MM.1S (cell line): Measurements from ENCODE around the gene COBL.

Source experiments
- DNase-seq: peaks from one replicate; pipeline ENCODE4 v3.0.0-alpha.2; 2015
- H2AFZ ChIP-seq: fragments of 300-600 bp; sonication (generic); 2 replicates; pipeline ENCODE4 v1.6.0; 2016; ENCODE audit warnings: antibody characterized with exemption, low read length
- H3F3A ChIP-seq: fragments of 300-600 bp; sonication (generic); 2 replicates; pipeline ENCODE4 v1.6.1; 2016; ENCODE audit warnings: mild to moderate bottlenecking, antibody characterized with exemption, low read length, moderate library complexity, mixed read lengths; ENCODE audit not compliant: insufficient read depth
- H3K27ac ChIP-seq: fragments of 300-600 bp; sonication (generic); 2 replicates; pipeline ENCODE4 v1.5.1; 2016; ENCODE audit warnings: mild to moderate bottlenecking, low read length
- H3K27me3 ChIP-seq: fragments of 300-600 bp; sonication (generic); replicated peaks from 2 replicates; pipeline ENCODE4 v1.6.0; 2016; ENCODE audit warnings: low read length; ENCODE audit not compliant: insufficient read depth
- H3K36me3 ChIP-seq: fragments of 300-600 bp; sonication (generic); replicated peaks from 2 replicates; pipeline ENCODE4 v1.6.1; 2016; ENCODE audit warnings: mild to moderate bottlenecking, low read length, mixed read lengths; ENCODE audit not compliant: insufficient read depth
- H3K4me1 ChIP-seq: fragments of 300-600 bp; sonication (generic); 2 replicates; pipeline ENCODE4 v1.6.1; 2016; ENCODE audit warnings: low read length, mixed read lengths
- H3K4me2 ChIP-seq: fragments of 300-600 bp; sonication (generic); 2 replicates; pipeline ENCODE4 v1.6.0; 2016; ENCODE audit warnings: low read depth, low read length
- H3K4me3 ChIP-seq: fragments of 300-600 bp; sonication (generic); 2 replicates; pipeline ENCODE4 v1.5.1; 2016; ENCODE audit warnings: low read length, mixed read lengths
- H3K79me2 ChIP-seq: fragments of 300-600 bp; sonication (generic); 2 replicates; pipeline ENCODE4 v1.6.1; 2016; ENCODE audit warnings: mixed run types, low read length, mixed read lengths
- H3K9ac ChIP-seq: fragments of 300-600 bp; sonication (generic); 2 replicates; pipeline ENCODE4 v1.6.1; 2016; ENCODE audit warnings: low read length, mixed read lengths
- H3K9me2 ChIP-seq: fragments of 300-600 bp; sonication (generic); replicated peaks from 2 replicates; pipeline ENCODE4 v1.6.1; 2016; ENCODE audit warnings: mild to moderate bottlenecking, low read length, mixed read lengths; ENCODE audit not compliant: insufficient read depth
- H3K9me3 ChIP-seq: fragments of 300-600 bp; sonication (generic); replicated peaks from 2 replicates; pipeline ENCODE4 v1.6.1; 2016; ENCODE audit warnings: mild to moderate bottlenecking, low read length, mixed read lengths; ENCODE audit not compliant: insufficient read depth
- H4K20me1 ChIP-seq: fragments of 300-600 bp; sonication (generic); 2 replicates; pipeline ENCODE4 v1.6.1; 2016; ENCODE audit warnings: mild to moderate bottlenecking, low read length, moderate library complexity, mixed read lengths; ENCODE audit not compliant: insufficient read depth
- EZH2 ChIP-seq: fragments of 300-600 bp; sonication (generic); optimal IDR thresholded peaks from 2 replicates; pipeline ENCODE3; 2017; ENCODE audit warnings: low read depth, mild to moderate bottlenecking, antibody characterized with exemption, low read length, mixed read lengths
- EZH2phosphoT487 ChIP-seq: fragments of 300-600 bp; sonication (generic); IDR thresholded peaks from 2 replicates; pipeline ENCODE4 v1.6.1; 2018; ENCODE audit warnings: antibody characterized with exemption, low read length
- TF ChIP-seq, protein P1 (sequence below): fragments of 300-600 bp; sonication (generic); IDR thresholded peaks from 2 replicates; pipeline ENCODE4 v1.5.1; 2016; ENCODE audit warnings: antibody characterized with exemption, low read length, mixed read lengths

COBL gene

DNA sequence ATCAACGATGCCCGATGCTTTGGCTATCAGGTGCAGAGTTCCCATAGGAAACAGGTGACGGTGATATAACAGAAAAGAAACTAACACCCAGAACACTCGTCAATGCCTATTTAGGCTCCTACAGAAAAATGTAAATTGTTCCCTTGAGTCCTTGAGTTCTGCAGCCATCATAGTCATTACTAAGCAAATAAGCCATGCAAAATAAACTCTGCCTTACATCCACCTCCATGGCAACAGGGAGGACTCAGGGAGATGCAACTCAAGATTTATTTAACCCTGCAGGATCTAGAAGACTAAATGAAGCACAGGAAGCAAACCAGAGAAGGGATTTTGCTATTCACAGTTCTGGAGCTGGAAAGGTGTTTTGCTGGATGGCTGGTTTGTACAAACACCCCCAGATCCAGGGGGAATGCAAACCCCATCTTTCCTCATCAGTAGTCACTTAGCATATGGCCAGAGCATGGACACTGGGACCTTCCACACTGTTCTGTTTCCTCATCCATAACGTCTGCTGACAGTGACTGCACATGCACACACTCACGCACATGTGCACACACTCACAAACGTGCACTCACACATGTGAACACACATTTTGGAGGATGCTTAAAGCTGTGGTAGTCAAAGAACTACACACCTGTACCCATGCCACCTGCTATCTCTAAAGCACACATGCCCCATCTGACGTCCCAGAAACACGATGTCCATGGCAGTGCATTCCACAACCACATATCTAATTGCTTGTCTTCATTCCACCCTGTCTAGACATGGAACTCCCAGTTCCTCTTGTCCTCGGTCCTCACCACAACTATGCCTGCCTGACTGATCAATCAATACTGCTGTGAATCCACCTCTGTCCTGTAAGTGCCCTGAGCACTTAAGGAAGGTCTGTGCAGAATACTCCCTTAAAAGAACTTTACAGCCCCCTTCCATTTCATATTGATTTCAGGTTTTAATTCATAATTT, 178.2 kb downstream of the COBL start:
- H3K9me2 ChIP-seq, result no peaks in the 10 kb centered on the region
- no peak overlapping the region for H3K4me2 ChIP-seq
- no peak overlapping the region for H2AFZ ChIP-seq
- H3K27me3 ChIP-seq, result no peaks in the 10 kb centered on the region
- H3K79me2 ChIP-seq, result no peaks in the 10 kb centered on the region
- H3F3A ChIP-seq, result no peaks in the 10 kb centered on the region
- H3K9ac ChIP-seq, result no peak overlapping the region
- H3K36me3 ChIP-seq, result no peaks in the 10 kb centered on the region
- no peaks in the 10 kb centered on the region for H3K9me3 ChIP-seq
- H4K20me1 ChIP-seq, result no peaks in the 10 kb centered on the region
- TF ChIP-seq, protein P1, sequence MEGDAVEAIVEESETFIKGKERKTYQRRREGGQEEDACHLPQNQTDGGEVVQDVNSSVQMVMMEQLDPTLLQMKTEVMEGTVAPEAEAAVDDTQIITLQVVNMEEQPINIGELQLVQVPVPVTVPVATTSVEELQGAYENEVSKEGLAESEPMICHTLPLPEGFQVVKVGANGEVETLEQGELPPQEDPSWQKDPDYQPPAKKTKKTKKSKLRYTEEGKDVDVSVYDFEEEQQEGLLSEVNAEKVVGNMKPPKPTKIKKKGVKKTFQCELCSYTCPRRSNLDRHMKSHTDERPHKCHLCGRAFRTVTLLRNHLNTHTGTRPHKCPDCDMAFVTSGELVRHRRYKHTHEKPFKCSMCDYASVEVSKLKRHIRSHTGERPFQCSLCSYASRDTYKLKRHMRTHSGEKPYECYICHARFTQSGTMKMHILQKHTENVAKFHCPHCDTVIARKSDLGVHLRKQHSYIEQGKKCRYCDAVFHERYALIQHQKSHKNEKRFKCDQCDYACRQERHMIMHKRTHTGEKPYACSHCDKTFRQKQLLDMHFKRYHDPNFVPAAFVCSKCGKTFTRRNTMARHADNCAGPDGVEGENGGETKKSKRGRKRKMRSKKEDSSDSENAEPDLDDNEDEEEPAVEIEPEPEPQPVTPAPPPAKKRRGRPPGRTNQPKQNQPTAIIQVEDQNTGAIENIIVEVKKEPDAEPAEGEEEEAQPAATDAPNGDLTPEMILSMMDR, result no peak
- TF ChIP-seq EZH2phosphoT487 (no peak), EZH2 (no peak)
- H3K4me3 ChIP-seq, result no peak overlapping the region
- no peak overlapping the region for H3K27ac ChIP-seq
- H3K4me1 ChIP-seq, result no peaks in the 10 kb centered on the region
- no peak for DNase-seq

DNA sequence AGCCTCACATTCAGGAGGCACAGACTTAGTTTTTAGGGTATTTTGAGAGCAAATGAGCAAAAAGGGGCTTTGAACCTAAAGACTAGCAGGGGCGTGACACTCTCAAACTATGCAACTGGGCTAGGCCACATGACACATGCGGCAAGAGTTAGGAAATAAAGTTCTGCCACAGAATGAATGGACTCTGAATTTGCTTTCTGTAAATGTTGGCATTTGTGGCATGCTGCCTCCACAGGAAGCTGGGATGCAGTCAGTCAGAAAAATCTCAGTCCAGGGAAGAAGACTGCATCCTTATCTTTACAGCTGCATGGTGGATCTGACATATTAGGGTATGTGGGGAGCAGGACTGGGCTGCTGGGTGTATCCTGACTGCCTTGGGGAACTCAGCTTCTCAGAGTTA, 181.0 kb downstream of the COBL start:
- H3K36me3 ChIP-seq, result no peaks in the 10 kb centered on the region
- no peaks in the 10 kb centered on the region for H4K20me1 ChIP-seq
- TF ChIP-seq EZH2 (no peak), EZH2phosphoT487 (no peak)
- TF ChIP-seq, protein P1, result no peak
- no peaks in the 10 kb centered on the region for H3K27me3 ChIP-seq
- no peak overlapping the region for H3K27ac ChIP-seq
- H3K9me3 ChIP-seq, result no peaks in the 10 kb centered on the region
- H3K4me1 ChIP-seq, result no peaks in the 10 kb centered on the region
- no peaks in the 10 kb centered on the region for H3F3A ChIP-seq
- H3K4me2 ChIP-seq, result no peak overlapping the region
- no peak for DNase-seq
- no peaks in the 10 kb centered on the region for H3K9me2 ChIP-seq
- no peak overlapping the region for H3K9ac ChIP-seq
- H3K4me3 ChIP-seq, result no peak overlapping the region
- H2AFZ ChIP-seq, result no peak overlapping the region
- H3K79me2 ChIP-seq, result no peaks in the 10 kb centered on the region

DNA sequence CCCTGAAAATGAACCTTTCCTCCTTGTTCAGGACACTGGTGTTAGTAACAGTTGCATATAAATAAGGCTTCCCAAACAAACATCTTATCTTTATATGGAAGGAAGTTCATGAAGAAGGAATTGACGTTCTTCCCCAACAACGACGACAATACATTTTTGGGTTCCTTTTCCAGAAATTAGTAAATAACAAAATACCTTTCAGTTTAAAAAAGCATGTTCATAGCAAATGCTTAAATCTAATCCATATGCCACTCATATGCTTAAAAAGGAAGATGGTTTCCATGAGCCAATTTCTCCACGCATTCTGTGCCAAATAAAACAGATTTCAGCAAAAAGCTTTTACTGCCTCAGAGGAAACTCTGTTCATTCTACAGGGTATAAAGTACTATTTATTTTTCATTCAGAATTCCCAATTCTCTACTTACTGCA, 182.6 kb downstream of the COBL start:
- Histone ChIP-seq H3F3A (no peaks in the 10 kb centered on the region), H3K4me3 (no peak overlapping the region), H3K9me2 (no peaks in the 10 kb centered on the region), H3K79me2 (no peaks in the 10 kb centered on the region), H3K4me2 (no peak overlapping the region), H3K4me1 (no peaks in the 10 kb centered on the region), H3K27me3 (no peaks in the 10 kb centered on the region), H4K20me1 (no peaks in the 10 kb centered on the region), H3K9me3 (no peaks in the 10 kb centered on the region), H3K36me3 (no peaks in the 10 kb centered on the region), H2AFZ (no peak overlapping the region), H3K9ac (no peak overlapping the region), H3K27ac (no peak overlapping the region)
- TF ChIP-seq EZH2, result no peak
- DNase-seq, result no peak

DNA sequence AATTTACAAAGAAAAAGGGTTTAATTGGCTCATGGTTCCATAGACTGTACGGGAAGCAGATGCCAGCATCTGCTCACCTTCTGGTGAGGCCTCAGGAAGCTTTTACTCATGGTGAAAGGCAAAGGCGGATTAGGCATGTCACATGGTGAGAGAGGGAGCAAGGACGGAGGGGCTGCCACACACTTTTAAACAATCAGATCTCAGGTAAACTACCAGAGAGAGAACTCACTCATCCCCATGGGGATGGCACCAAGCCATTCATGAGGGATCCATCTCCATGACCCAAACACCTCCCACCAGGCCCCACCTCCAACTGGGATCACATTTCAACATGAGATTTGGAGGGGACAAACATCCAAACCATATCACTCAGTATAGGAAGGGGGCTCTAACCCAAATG, 183.9 kb downstream of the COBL start:
- Histone ChIP-seq H2AFZ (no peak overlapping the region), H3K4me3 (no peak overlapping the region), H4K20me1 (no peaks in the 10 kb centered on the region), H3K79me2 (no peaks in the 10 kb centered on the region), H3K4me2 (no peak overlapping the region), H3K9me2 (no peaks in the 10 kb centered on the region), H3K9me3 (no peaks in the 10 kb centered on the region), H3F3A (no peaks in the 10 kb centered on the region), H3K36me3 (no peaks in the 10 kb centered on the region), H3K27ac (no peak overlapping the region), H3K9ac (no peak overlapping the region), H3K27me3 (no peaks in the 10 kb centered on the region), H3K4me1 (no peaks in the 10 kb centered on the region)
- TF ChIP-seq EZH2 (no peak), EZH2phosphoT487 (no peak)
- TF ChIP-seq, protein P1, result no peak
- DNase-seq, result no peak
